PC-9 (cell line): ENCODE results near the gene PSMD2. TPM values are rescaled to one million over a fixed set of nuclear protein-coding genes. Genes with fewer than 3 reads are reported as not detected.

Experiments used
- BruUV-seq: library from RNA; stranded (reverse); fragments of 400-500 nt; replicated peaks from 2 replicates; lab custom pipeline; 2021; lab: Mats Ljungman, UMichigan
- CTCF ChIA-PET: fragments of 300-600 bp; sonication (Branson Sonifier 250); formaldehyde crosslinking; loops from one replicate; lab custom pipeline; 2022; ENCODE audit warnings: antibody characterized with exemption; lab: Charles Lee
- POLR2A ChIA-PET: fragments of 300-600 bp; sonication (Branson Sonifier 250); formaldehyde crosslinking; loops from one replicate; lab custom pipeline; 2022; ENCODE audit warnings: antibody characterized with exemption; ENCODE audit not compliant: unreplicated experiment; lab: Charles Lee
- DNase-seq, 2 experiments: peaks; one replicate each; pipeline versions ENCODE4 v3.0.0 to v3.0.0-alpha.2; 2015 to 2022; ENCODE audit warnings: mixed read lengths in 1 of 2
- H2AFZ ChIP-seq: fragments of 200-600 bp; sonication (generic); 2 replicates; pipeline ENCODE4 v1.8.1; 2017; ENCODE audit warnings: antibody characterized with exemption
- H3F3A ChIP-seq: fragments of 200-600 bp; sonication (generic); 2 replicates; pipeline ENCODE4 v1.8.1; 2017; ENCODE audit warnings: antibody characterized with exemption, mild to moderate bottlenecking, low read depth; ENCODE audit not compliant: insufficient read depth
- H3K27ac ChIP-seq: fragments of 200-600 bp; sonication (generic); 2 replicates; pipeline ENCODE4 v1.6.1; 2016; ENCODE audit warnings: mixed run types
- H3K27me3 ChIP-seq: fragments of 200-600 bp; sonication (generic); 2 replicates; pipeline ENCODE4 v1.6.1; 2016; ENCODE audit warnings: low read depth, mixed run types; ENCODE audit not compliant: insufficient read depth
- H3K36me3 ChIP-seq: fragments of 200-600 bp; sonication (generic); 2 replicates; pipeline ENCODE4 v1.6.1; 2016; ENCODE audit warnings: low read depth, mixed run types
- H3K4me1 ChIP-seq: fragments of 200-600 bp; sonication (generic); replicated peaks from 2 replicates; pipeline ENCODE4 v1.6.1; 2016; ENCODE audit warnings: mixed run types; ENCODE audit not compliant: insufficient read depth
- H3K4me2 ChIP-seq: fragments of 200-600 bp; sonication (generic); 2 replicates; pipeline ENCODE4 v1.6.1; 2017; ENCODE audit warnings: mixed run types
- H3K4me3 ChIP-seq: fragments of 200-600 bp; sonication (generic); 2 replicates; pipeline ENCODE4 v1.6.1; 2016; ENCODE audit warnings: mixed run types
- H3K79me2 ChIP-seq: fragments of 200-600 bp; sonication (generic); 2 replicates; pipeline ENCODE4 v1.6.1; 2017; ENCODE audit warnings: low read depth, mixed run types
- H3K9me2 ChIP-seq: fragments of 200-600 bp; sonication (generic); 2 replicates; pipeline ENCODE4 v1.8.1; 2017; ENCODE audit warnings: mild to moderate bottlenecking; ENCODE audit not compliant: insufficient read depth
- H3K9me3 ChIP-seq: fragments of 200-600 bp; sonication (generic); 2 replicates; pipeline ENCODE4 v1.8.1; 2016; ENCODE audit warnings: low read depth; ENCODE audit not compliant: insufficient read depth
- H4K20me1 ChIP-seq: fragments of 200-600 bp; sonication (generic); 2 replicates; pipeline ENCODE4 v1.8.1; 2017; ENCODE audit not compliant: insufficient read depth
- EZH2 ChIP-seq: fragments of 200-600 bp; sonication (generic); IDR thresholded peaks from 2 replicates; pipeline ENCODE4 v1.8.0; 2017; ENCODE audit warnings: antibody characterized with exemption, low read depth
- intact Hi-C: fragments of 100-400 bp; cut with micrococcal nuclease; formaldehyde crosslinking; loops from one replicate; pipeline ENCODE4 v1.10.0; 2022; ENCODE audit not compliant: unreplicated experiment
- total RNA-seq: library from RNA; stranded (reverse); gene quantifications from 2 replicates; pipeline ENCODE4 v1.2.3, GENCODE V29; 2021
- TF ChIP-seq, protein P1 (sequence below): fragments of 200-600 bp; sonication (generic); conservative IDR thresholded peaks from 2 replicates; pipeline ENCODE4 v1.6.1; 2017; ENCODE audit warnings: mixed run types, antibody characterized with exemption, mild to moderate bottlenecking, moderate library complexity

Gene PSMD2
- total RNA-seq, 1 experiment from 2014 or later: 788 TPM

DNA sequence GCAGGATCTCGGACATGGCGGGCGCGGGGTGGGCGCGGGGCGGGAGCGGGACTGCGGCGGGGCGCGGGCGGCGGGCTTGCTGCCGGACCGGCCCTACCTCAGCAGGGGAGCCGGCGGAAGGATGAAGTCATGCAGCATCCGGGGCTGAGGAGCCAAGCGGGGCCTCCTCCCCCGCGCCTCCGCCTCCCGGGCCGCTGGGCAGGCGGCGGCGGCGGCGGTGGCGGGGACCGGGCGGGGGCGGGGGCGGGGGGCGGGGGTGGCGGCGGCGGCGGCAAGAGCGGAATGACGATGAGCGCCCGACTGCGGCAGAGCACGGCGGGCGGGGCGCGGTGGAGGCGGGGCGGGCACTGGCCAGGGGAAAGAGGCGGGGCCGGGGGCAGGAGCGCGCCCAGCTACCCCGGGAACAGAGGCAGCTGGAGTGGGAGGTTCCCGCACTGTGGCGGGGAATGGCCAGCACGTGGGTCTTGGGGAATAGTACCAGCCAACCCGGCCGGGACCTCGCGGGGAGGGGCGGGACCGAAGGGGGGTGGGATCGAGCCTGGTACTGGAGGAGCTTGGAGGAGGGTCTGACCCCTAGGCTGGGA, 37.7 kb upstream of the PSMD2 start, which contains the start of gene CAMK2N2:
Gene CAMK2N2 (minus strand): TSS at position 284 of the 584 bp plus-strand sequence. CDS start 268 bp downstream, at position 16.
- Histone ChIP-seq H3K4me1 (peaks cover 15% of the 10 kb centered on the region; the same call in 1 of the 2 replicates), H3K9me3 (no peaks in the 10 kb centered on the region), H3K4me3 (peak within 1 kb of the TSS; percentile 93), H4K20me1 (no peaks in the 10 kb centered on the region), H3K9me2 (no peaks in the 10 kb centered on the region), H3K27ac (no peak within 1 kb of the TSS), H3K36me3 (no peaks in the 10 kb centered on the region), H3K4me2 (peak within 1 kb of the TSS; percentile 97), H2AFZ (peak within 1 kb of the TSS; percentile 96), H3F3A (peaks cover 30% of the 10 kb centered on the region; the same call in 1 of the 2 replicates), H3K27me3 (no peaks in the 10 kb centered on the region), H3K79me2 (peaks cover 7% of the 10 kb centered on the region; the same call in 1 of the 2 replicates)
- peak; percentile 78 to 82 for DNase-seq
- TF ChIP-seq, protein P1, sequence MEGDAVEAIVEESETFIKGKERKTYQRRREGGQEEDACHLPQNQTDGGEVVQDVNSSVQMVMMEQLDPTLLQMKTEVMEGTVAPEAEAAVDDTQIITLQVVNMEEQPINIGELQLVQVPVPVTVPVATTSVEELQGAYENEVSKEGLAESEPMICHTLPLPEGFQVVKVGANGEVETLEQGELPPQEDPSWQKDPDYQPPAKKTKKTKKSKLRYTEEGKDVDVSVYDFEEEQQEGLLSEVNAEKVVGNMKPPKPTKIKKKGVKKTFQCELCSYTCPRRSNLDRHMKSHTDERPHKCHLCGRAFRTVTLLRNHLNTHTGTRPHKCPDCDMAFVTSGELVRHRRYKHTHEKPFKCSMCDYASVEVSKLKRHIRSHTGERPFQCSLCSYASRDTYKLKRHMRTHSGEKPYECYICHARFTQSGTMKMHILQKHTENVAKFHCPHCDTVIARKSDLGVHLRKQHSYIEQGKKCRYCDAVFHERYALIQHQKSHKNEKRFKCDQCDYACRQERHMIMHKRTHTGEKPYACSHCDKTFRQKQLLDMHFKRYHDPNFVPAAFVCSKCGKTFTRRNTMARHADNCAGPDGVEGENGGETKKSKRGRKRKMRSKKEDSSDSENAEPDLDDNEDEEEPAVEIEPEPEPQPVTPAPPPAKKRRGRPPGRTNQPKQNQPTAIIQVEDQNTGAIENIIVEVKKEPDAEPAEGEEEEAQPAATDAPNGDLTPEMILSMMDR: no peak
- no peak for TF ChIP-seq EZH2
- ChIA-PET POLR2A (interaction anchor here (0.6 to 0.7 kb wide), 3 partner anchors 119 to 565 kb away, joined by 3 to 23 read pairs (median 3); partner anchors contain the start of gene CHRD), CTCF (interaction anchor here (0.5 to 1.0 kb wide), 7 partner anchors 12 to 220 kb away, joined by 3 to 14 read pairs (median 8); partner anchors contain the start of gene EEF1AKMT4)
- no TSS peak for BruUV-seq
- intact Hi-C loops: loop anchor here (2.0 kb wide), 1 partner anchor 37 kb away; the partner anchor contains the start of gene PSMD2

DNA sequence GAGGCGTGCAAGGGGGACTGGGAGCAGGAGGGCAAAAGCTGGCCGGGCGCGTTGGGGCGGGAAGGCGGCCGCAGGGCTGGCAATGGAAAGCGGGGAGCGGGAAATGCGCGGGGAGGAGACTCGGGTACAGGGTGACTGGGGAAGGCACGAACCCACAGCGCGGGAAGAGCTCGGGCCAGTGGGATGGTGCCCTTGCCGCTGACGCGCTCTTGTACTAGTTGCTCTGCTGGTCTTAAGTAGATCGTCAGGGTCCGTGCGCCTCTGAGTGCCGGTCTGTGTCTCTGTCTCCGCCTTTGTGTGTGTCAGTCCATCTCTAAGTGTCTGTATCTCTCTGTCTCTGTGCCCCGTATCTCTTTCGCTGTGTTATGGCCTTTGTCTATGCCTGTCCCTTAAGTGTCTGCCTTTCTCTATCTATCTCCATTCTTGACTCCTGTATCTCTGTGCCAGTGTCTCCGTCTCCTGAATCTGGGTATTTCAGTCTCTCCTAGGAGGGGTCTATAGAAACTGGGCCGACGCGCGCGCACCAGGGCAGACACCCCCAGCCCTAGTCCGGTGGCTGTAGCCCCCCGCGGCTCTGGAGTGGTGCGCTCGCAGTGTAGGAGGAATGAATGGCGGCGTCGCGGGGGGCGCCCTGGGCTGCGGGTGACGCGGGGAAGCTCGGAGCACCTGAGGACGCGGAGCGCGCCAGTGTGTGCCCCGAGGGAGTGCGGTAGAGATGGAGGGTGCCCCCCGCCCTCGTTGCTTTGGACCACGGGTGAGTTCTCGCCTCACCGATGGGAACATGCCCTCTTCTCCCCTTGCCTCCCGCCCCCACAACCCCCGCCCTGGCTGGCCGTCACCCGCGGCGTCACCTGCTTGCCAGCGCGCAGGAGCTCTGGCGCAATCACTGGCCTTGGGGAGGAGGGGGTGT, 36.9 kb upstream of the PSMD2 start:
- Histone ChIP-seq H3K4me2 (peak overlapping the region; percentile 94), H3K27ac (no peak overlapping the region), H3K27me3 (no peaks in the 10 kb centered on the region), H3K4me1 (peaks cover 15% of the 10 kb centered on the region; the same call in 1 of the 2 replicates), H3K36me3 (no peaks in the 10 kb centered on the region), H3K79me2 (peaks cover 7% of the 10 kb centered on the region; the same call in 1 of the 2 replicates), H3K9me3 (no peaks in the 10 kb centered on the region), H4K20me1 (no peaks in the 10 kb centered on the region), H3K4me3 (peak overlapping the region; percentile 64), H3F3A (peaks cover 28% of the 10 kb centered on the region; the same call in 1 of the 2 replicates), H2AFZ (peak overlapping the region; percentile 96), H3K9me2 (no peaks in the 10 kb centered on the region)
- TF ChIP-seq, protein P1: no peak
- TF ChIP-seq EZH2: no peak
- CTCF ChIA-PET: interaction anchor here (0.5 to 0.7 kb wide), 5 partner anchors 11 to 220 kb away, joined by 3 to 6 read pairs (median 6); no protein-coding TSS in a partner anchor
- intact Hi-C loops: loop anchor here (2.0 kb wide), 1 partner anchor 37 kb away; the partner anchor contains the start of gene PSMD2
- POLR2A ChIA-PET: interaction anchor here (0.6 to 0.7 kb wide), 5 partner anchors 12 to 566 kb away, joined by 3 to 23 read pairs (median 13); partner anchors contain the start of gene CHRD
- BruUV-seq: no TSS peak
- DNase-seq: no peak
